Liver (tissue), 3 donors: Measurements from ENCODE around the gene BGLAP.

Experiments
- ATF3 ChIP-seq: IDR thresholded peaks from 2 replicates; pipeline ENCODE4 v1.6.1; 2016; ENCODE audit warnings: antibody characterized with exemption
- CTCF ChIP-seq: fragments of 150-350 bp; IDR thresholded peaks from 2 replicates; pipeline ENCODE4 v1.5.1; 2017; ENCODE audit warnings: improper control_type of control experiment, low read depth, low read length; ENCODE audit not compliant: missing input control
- GABPA ChIP-seq, 2 donors: IDR thresholded peaks in 1 of 2; conservative IDR thresholded peaks in 1 of 2; 2 replicates each; pipeline ENCODE4 v1.6.1; 2016; ENCODE audit warnings: antibody characterized with exemption in 2 of 2, mild to moderate bottlenecking in 1 of 2, moderate library complexity in 1 of 2
- JUND ChIP-seq, 2 donors: IDR thresholded peaks; 2 replicates each; pipeline ENCODE4 v1.6.1; 2016; ENCODE audit warnings: antibody characterized with exemption in 2 of 2
- MAX ChIP-seq: IDR thresholded peaks from 2 replicates; pipeline ENCODE4 v1.6.1; 2016; ENCODE audit warnings: antibody characterized with exemption
- NR2F2 ChIP-seq: IDR thresholded peaks from 2 replicates; pipeline ENCODE4 v1.6.1; 2016; ENCODE audit warnings: antibody characterized with exemption
- REST ChIP-seq: IDR thresholded peaks from 2 replicates; pipeline ENCODE4 v1.6.1; 2016; ENCODE audit warnings: antibody characterized with exemption, mild to moderate bottlenecking
- RXRA ChIP-seq, 2 donors: IDR thresholded peaks; 2 replicates each; pipeline ENCODE4 v1.6.1; 2017 to 2018; ENCODE audit warnings: antibody characterized with exemption in 2 of 2, mild to moderate bottlenecking in 1 of 2
- SP1 ChIP-seq: IDR thresholded peaks from 2 replicates; pipeline ENCODE4 v1.6.1; 2018; ENCODE audit warnings: antibody characterized with exemption, mild to moderate bottlenecking
- TAF1 ChIP-seq: conservative IDR thresholded peaks from 2 replicates; pipeline ENCODE4 v1.6.1; 2016; ENCODE audit warnings: antibody characterized with exemption, mild to moderate bottlenecking
- YY1 ChIP-seq: IDR thresholded peaks from 2 replicates; pipeline ENCODE4 v1.6.1; 2016; ENCODE audit warnings: antibody characterized with exemption, mild to moderate bottlenecking
- ZBTB33 ChIP-seq: IDR thresholded peaks from 2 replicates; pipeline ENCODE4 v1.6.1; 2016; ENCODE audit warnings: antibody characterized with exemption
- donor health status: healthy.
- donor health status: healthy.

GRCh38 chr1:156284112-156284511 lies 42.1 kb downstream of the BGLAP start, which contains the start of gene TMEM79:
- TF ChIP-seq CTCF (no peak), TAF1 (no peak), GABPA (IDR thresholded peaks at IDR 0.05 in 1 of 2, conservative IDR thresholded peaks at IDR 0.05 in 1 of 2) (no peak), REST (no peak), YY1 (no peak), SP1 (no peak), ZBTB33 (no peak), JUND (IDR thresholded peaks at IDR 0.05) (no peak), MAX (no peak), RXRA (IDR thresholded peaks at IDR 0.05) (no peak), ATF3 (no peak), NR2F2 (no peak)
